ENCODE results near the gene CSTF1. TPM values are rescaled to one million over a fixed set of nuclear protein-coding genes. Genes with fewer than 3 reads are reported as not detected.

CSTF1 gene
- total and polyA plus RNA-seq, 4 donors = 11.9 to 20.2 (median 16.0) TPM

DNA sequence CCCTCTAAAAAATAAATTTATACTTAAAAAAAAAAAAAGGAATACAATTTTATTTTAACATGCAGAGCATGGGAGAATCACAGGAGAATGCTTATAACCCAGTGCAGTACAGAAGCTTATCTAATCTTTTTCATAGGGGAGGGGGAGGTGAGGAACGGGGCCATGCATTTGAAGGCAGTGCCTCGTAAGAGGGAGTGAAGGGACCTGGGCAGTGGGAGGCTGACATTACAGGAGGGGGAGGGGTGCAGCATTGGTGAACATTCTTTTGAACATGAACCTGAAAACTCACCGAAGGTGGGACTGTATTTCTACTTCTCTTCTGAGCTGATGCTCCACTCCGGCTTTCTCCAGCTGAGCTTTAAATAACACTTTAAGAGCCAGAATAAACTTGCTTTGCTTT, 9.7 kb upstream of the CSTF1 start:
- H3K27me3 ChIP-seq (ENCODE audit: control insufficient read depth in 4 of 4, insufficient read depth in 4 of 4, low read length in 3 of 4) = no peaks in the 10 kb centered on the region
- no peak overlapping the region for H3K9ac ChIP-seq (ENCODE audit: low read depth in 1 of 2, low read length in 2 of 2)
- no peak for DNase-seq (ENCODE audit: low spot score)
- TF ChIP-seq RXRA (IDR thresholded peaks at IDR 0.05) (no peak), REST (IDR thresholded peaks at IDR 0.05) (no peak), TAF1 (conservative IDR thresholded peaks at IDR 0.05) (no peak), SP1 (IDR thresholded peaks at IDR 0.05) (no peak), NR2F2 (IDR thresholded peaks at IDR 0.05) (no peak), ZBTB33 (IDR thresholded peaks at IDR 0.05) (no peak), FOXA2 (IDR thresholded peaks at IDR 0.05) (no peak), EGR1 (IDR thresholded peaks at IDR 0.05; ENCODE audit: low read depth in 2 of 2) (no peak), RAD21 (IDR thresholded peaks at IDR 0.05) (no peak), HNF4A (conservative IDR thresholded peaks at IDR 0.05) (no peak), YY1 (IDR thresholded peaks at IDR 0.05) (no peak), FOXA1 (IDR thresholded peaks at IDR 0.05) (no peak), GABPA (IDR thresholded peaks at IDR 0.05 in 1 of 2, conservative IDR thresholded peaks at IDR 0.05 in 1 of 2) (no peak), JUND (IDR thresholded peaks at IDR 0.05) (no peak), HNF4G (IDR thresholded peaks at IDR 0.05) (no peak)
- TF ChIP-seq, protein P1, sequence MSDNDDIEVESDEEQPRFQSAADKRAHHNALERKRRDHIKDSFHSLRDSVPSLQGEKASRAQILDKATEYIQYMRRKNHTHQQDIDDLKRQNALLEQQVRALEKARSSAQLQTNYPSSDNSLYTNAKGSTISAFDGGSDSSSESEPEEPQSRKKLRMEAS (IDR thresholded peaks at IDR 0.05) = no peak
- TF ChIP-seq, protein P2, sequence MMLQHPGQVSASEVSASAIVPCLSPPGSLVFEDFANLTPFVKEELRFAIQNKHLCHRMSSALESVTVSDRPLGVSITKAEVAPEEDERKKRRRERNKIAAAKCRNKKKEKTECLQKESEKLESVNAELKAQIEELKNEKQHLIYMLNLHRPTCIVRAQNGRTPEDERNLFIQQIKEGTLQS (IDR thresholded peaks at IDR 0.05) = no peak
- TF ChIP-seq, protein P3, sequence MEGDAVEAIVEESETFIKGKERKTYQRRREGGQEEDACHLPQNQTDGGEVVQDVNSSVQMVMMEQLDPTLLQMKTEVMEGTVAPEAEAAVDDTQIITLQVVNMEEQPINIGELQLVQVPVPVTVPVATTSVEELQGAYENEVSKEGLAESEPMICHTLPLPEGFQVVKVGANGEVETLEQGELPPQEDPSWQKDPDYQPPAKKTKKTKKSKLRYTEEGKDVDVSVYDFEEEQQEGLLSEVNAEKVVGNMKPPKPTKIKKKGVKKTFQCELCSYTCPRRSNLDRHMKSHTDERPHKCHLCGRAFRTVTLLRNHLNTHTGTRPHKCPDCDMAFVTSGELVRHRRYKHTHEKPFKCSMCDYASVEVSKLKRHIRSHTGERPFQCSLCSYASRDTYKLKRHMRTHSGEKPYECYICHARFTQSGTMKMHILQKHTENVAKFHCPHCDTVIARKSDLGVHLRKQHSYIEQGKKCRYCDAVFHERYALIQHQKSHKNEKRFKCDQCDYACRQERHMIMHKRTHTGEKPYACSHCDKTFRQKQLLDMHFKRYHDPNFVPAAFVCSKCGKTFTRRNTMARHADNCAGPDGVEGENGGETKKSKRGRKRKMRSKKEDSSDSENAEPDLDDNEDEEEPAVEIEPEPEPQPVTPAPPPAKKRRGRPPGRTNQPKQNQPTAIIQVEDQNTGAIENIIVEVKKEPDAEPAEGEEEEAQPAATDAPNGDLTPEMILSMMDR (IDR thresholded peaks at IDR 0.05; ENCODE audit: low read depth, low read length, missing input control) = no peak
- no peak overlapping the region for H3K4me3 ChIP-seq (ENCODE audit: low read depth in 1 of 3, low read length in 3 of 3)
- H3K9me3 ChIP-seq (ENCODE audit: control insufficient read depth in 4 of 4, low read length in 3 of 4) = no peaks in the 10 kb centered on the region
- H3K36me3 ChIP-seq (ENCODE audit: control insufficient read depth in 4 of 4, insufficient read depth in 3 of 4, low read depth in 1 of 4, low read length in 3 of 4) = peaks cover 0 to 6% (median 1%) of the 10 kb centered on the region in 4 donors
- H3K4me1 ChIP-seq (ENCODE audit: control insufficient read depth in 4 of 4, insufficient read depth in 4 of 4, low read length in 3 of 4) = no peaks in the 10 kb centered on the region
- no peak overlapping the region for H3K27ac ChIP-seq (ENCODE audit: low read depth in 1 of 2, low read length in 2 of 2)
- 83% methylated on average over 4 of the region's 4 CpGs for WGBS

Measured in liver (tissue), 9 donors.